C4-2B (cell line): Measurements from ENCODE around the gene ARHGEF19.
"Not testable (repeated sequence)": the region's sequence is repeated elsewhere in the genome, so short reads cannot be mapped to it uniquely, and the experiment has no call there.

Experiments
- H3K27ac ChIP-seq: fragments of 450-650 bp; 2 replicates; pipeline ENCODE4 v1.5.1; 2017
- ZFX ChIP-seq: fragments of 450-650 bp; IDR thresholded peaks from 2 replicates; pipeline ENCODE4 v1.6.1; 2017
- TF ChIP-seq, protein P1 (sequence below): fragments of 450-650 bp; conservative IDR thresholded peaks from 2 replicates; pipeline ENCODE4 v1.5.1; 2017; ENCODE audit warnings: mild to moderate bottlenecking

The ARHGEF19 gene

DNA sequence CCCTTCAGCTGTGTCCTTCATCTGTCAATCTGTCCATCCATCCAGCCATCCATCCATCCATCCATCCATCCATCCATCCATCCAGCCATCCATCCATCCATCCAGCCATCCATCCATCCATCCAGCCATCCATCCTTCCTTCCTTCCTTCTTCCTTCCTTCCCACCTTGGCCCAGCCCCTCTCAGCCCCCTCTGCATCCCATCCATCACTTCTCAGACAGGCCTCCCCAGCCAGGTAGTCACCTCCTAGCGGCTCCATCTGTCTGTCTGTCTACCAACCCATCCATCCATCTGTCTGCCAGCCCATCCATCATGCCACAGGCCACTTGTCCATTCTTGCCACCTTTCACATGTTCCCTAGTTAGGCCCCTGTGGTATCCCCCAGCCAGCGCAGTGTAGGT, 46.3 kb downstream of the ARHGEF19 start:
- H3K27ac ChIP-seq, result no peak overlapping the region
- TF ChIP-seq, protein P1, sequence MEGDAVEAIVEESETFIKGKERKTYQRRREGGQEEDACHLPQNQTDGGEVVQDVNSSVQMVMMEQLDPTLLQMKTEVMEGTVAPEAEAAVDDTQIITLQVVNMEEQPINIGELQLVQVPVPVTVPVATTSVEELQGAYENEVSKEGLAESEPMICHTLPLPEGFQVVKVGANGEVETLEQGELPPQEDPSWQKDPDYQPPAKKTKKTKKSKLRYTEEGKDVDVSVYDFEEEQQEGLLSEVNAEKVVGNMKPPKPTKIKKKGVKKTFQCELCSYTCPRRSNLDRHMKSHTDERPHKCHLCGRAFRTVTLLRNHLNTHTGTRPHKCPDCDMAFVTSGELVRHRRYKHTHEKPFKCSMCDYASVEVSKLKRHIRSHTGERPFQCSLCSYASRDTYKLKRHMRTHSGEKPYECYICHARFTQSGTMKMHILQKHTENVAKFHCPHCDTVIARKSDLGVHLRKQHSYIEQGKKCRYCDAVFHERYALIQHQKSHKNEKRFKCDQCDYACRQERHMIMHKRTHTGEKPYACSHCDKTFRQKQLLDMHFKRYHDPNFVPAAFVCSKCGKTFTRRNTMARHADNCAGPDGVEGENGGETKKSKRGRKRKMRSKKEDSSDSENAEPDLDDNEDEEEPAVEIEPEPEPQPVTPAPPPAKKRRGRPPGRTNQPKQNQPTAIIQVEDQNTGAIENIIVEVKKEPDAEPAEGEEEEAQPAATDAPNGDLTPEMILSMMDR, result no peak
- TF ChIP-seq ZFX, result no peak

DNA sequence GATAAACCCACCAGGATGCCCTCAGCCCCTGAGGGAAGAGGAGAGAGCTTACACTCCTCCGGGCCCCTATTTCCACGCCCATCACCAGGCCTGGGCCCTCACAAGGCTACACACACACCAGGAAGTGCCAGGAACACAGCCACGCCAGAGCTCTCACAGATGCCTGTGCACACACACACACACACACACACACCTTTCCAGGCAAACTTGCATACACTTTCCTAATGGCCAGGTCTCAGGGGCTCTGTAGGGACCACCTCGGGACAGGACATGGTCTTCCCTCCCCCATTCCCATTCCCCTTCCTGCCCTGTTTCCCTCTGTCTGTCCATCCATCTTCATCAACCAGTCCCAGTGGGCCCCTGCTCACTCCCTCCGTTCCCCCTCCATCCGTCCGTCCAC, 46.9 kb downstream of the ARHGEF19 start:
- no peak overlapping the region for H3K27ac ChIP-seq
- TF ChIP-seq, protein P1, result no peak
- TF ChIP-seq ZFX, result no peak

DNA sequence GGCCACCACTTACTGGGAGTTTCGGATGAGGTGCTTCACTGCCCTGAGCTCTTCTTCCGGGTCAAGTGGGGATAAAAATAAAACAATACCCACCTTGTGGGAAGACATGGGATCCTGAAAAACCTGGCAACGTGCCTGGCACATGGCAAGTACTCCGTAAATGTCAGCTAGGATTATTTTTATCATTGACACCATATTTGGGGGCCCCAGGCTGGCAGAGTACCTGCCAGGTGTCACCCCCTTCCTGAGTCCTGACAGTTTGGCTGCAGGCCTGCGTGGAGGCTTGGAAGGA, 47.4 kb downstream of the ARHGEF19 start:
- no peak overlapping the region for H3K27ac ChIP-seq
- TF ChIP-seq, protein P1, result no peak
- no peak for TF ChIP-seq ZFX

DNA sequence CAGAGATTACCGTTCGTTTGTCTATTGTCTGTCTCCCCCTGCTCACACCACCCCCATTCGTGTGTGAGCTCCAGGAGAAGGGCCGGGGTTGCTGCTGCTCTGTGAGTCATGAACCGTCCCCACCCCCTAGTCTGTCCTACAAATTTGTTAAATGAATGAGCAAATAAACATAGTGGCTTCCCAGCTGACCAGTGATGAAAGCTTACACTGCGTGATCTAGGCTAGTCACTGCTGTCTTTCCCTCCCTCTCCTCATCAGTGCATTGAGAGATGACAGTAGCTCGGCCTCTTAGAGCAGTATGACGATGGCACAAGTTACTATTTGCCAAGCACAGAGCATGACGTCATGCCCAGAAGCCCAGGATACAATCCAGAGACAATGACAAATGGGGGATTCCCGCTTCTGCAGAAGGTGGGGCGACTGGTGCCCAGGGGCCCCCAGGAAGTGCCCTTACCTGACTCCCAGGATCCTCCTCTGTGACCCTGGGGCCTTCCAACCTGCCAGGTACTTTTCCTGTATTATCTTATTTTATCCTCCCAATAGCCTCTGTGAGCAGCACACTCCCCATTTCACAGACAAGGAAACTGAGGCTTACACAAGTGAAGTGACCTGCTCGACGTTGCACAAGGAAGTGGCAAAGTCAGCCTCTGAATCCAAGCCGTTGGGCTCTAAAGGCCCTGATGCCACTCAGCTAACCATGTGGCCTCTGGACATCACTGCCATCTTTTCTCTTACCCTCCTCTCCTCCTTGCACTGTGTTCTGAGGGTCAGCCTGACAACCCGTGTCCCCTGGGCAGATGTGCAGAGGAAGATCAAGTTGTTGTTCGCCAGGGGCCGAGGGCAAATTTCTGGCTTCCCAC, 48.0 kb downstream of the ARHGEF19 start:
- H3K27ac ChIP-seq, result no peak overlapping the region
- TF ChIP-seq ZFX, result no peak
- TF ChIP-seq, protein P1, result no peak

DNA sequence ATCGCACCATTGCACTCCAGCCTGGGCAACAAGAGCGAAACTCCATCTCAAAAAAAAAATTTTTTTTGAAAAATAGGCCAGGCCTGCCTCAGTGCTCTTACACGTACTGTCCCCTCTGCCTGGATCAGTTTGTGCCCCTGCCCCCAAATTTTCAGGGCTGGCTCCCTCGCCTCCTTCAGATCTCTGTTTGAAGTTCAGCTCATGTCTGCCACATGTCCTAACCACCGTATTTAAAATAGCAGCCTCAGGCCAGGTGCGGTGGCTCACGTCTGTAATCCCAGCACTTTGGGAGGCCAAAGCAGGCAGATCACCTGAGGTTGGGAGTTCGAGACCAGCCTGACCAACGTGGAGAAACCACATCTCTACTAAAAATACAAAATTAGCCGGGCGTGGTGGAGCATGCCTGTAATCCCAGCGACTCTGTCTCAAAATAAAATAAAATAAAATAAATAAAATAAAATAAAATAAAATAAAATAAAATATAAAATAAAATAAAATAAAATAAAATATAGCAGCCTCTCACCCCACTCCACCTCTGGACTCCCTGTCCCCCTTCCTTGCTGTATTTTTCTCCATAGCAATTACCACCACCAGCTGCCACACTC, 48.7 kb downstream of the ARHGEF19 start:
- H3K27ac ChIP-seq, result not testable (repeated sequence)

DNA sequence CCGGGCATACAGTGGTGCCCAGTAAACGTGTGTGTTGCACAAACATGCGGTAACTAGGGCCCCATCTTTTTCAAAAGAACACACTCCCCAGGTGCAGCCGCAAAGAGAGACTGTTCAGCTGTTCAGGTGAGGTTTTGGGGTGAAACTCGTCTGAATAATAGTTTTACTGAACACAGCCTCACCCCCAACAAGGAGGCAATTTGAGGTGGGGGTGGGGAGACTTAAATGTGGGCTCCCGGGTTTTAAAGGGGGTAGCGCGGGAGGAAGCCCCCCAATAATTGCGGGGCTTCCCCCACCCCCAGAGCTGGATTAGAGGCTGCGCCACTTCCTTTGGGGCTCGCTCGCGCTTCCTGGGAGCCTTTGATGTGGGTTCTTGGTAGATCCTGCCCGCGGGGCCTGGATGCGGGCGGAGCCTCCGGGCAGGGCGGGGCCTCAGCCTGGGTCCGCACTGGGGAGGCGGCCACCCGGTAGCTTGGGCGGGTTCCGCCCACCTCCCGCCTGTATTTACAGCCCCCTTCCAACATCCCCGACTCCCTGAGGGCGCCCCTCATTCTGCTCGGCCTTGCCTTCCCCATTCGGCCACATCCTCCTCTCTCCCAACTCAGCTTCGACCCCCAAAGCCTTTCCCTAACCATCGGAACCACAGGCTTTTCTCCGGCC, 50.2 kb downstream of the ARHGEF19 start:
- H3K27ac ChIP-seq, result no peak overlapping the region
- TF ChIP-seq, protein P1, result no peak
- TF ChIP-seq ZFX, result no peak

DNA sequence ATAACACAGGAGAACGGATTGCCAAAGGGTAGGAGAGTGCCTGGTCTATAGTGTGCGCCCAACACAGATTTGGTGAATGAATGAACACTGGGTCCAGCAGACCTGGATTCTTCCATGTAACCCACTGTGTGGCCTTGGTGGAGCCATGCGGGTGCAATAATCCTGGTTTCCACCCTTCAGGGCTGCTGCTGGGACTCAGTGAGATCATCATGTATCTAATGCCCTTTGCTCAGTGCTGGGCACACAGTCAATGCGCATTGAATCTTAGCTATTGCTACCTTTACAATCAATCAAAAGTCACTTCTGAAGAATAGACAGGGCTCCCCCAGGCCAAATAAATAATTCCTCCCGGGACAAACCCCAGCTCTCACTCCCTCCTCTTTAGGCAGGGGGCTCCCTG, 50.7 kb downstream of the ARHGEF19 start:
- TF ChIP-seq, protein P1, result no peak
- no peak for TF ChIP-seq ZFX
- no peak overlapping the region for H3K27ac ChIP-seq
